HG03175 (cell line): ENCODE measurements around the gene CLDN12.

ENCODE experiments used
- ATAC-seq: cut with Tn5 transposase; IDR thresholded peaks from one replicate; pipeline ENCODE4 v1.9.1; 2021; ENCODE audit warnings: mild to moderate bottlenecking, moderate library complexity; ENCODE audit not compliant: unreplicated experiment

The CLDN12 gene

DNA sequence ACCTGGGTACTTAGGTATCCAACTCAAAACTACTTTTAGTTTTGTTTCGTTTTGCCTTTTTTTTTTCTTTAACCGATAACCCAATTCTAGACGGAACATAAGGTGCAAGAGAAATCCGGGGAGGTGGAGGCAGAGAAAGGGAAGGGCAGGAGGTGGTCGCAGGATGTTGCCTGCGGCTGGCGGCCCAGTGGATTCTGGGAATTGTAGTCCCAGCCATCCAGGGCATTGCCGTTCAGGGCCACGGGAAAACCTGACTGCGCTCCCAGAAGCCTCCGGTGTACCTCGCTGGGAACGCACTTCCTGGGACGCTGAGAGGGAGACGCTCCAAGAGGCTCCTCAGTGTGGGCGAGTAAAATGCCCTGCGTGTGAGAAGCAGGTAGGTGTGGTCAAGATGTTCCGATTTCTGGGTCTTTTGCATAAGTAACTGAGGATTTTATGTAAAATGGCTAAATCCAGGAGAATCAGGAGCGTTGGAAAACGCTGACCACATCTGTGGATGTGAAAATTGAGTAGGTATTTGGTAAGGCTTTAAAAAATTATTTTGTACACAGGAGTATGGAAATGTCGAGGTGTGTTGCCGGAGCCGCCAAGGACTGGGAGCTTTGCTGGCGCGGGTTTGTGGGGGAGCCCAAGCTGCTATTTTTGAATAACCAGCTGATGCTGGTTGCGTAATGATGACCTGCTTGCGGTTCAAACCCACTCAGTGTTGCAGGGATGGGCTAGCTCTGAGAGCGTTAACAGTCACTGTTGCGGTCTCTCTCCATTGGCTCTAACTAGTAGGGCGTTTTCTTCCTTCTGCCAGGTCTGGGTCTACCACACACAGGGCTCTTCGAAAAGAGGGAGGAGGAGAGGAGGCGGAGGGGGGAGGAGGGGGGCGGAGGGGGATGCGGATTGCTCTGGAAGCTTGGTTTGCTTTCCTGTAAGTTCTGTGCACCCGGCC is at the start of gene CLDN12:
TSS of gene CLDN12 (plus strand) at position 288 of the 940 bp plus-strand sequence. CDS start 9,216 bp downstream, outside the sequence.
- ATAC-seq = peak; percentile 96

DNA sequence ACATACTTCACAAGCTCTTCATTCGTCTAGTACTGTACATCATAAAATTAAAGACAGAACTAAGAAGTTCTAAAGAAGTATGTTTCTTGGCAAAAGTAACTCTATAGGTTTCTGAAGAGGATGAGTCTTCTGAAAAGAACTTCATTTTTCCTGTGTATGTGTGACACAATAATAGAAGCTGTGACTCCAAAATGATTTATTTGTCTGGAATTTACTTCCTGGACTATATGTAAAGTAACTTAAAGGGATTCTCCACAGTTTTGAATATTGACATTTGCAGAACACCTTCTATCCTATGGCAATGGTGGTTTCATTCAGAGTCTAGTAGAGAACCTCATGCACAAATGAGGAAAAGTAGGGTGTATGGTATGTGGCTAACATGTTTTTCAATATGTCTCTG is 19.8 kb upstream of the CLDN12 start:
- ATAC-seq = no peak

DNA sequence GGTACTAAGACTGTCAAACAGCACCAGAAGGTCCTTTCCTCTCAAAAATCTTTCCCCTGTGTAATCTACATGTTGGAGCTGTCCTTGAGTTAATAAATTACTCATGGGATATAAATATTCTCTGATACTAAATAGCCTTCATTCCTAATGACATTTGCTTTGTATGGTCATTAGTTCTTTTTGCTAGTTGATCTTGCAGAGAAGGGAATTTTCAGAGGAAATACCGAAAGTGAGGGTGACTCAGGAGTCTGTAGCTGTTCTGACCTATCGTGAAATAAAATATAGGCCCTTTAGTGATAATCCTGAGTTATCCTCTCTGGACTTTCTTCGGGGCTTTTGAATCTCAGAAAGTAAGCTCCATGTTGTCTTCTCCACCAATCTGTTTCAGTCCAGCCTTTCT is 19.4 kb upstream of the CLDN12 start:
- no peak for ATAC-seq

DNA sequence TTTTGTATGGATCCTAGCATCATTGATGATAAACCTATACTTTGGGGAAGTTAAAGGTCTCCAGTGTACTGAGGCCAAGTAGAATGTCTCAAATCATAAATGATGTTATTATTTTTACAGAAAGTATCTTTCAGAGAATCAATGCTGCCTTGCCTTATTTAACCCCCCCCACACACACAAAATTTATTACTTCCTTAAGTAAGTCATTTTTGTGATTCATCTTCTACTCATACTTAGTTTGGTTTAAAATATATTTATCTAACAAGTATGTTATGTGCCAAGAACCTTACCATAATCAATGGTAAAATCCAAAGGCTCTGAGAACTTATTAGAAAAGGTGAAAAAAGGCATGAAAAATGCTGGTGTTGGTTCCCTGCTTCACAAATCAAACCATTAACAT is 18.8 kb upstream of the CLDN12 start:
- no peak for ATAC-seq

DNA sequence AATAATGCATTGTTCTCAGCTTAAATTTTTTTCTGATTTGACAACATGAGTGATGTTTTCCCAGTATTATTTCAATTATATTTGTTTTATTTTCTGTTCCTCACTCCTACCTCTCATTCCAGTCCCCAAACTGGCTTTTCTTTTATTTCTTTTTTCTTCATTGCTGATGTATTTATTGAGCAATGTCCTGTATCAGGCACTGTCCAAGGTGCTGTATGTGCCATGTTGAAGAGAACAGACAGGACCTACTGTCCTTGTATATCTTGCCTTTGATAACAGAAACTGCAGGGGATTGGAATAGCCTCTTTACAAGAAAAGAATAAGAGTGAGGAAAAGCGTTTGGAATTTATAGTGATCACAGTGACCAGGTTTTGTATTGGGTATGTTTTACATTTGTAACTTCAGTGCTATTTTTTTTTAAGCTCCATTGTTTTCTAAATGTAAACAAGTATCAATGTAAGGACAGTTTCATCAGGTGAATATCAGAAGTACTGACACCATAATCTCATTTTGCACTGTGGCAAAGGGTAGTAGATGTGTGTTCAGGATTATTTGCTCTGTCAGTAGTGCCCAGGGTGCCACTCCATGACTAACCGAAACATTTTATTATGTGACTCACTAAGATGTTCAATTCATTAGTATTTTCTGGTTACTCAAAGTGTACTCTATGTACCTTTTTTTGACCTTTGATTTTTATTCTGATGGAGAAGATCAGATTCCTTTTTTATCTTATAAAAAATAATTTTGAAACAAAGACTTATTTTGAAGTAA is 15.6 kb upstream of the CLDN12 start:
- no peak for ATAC-seq

DNA sequence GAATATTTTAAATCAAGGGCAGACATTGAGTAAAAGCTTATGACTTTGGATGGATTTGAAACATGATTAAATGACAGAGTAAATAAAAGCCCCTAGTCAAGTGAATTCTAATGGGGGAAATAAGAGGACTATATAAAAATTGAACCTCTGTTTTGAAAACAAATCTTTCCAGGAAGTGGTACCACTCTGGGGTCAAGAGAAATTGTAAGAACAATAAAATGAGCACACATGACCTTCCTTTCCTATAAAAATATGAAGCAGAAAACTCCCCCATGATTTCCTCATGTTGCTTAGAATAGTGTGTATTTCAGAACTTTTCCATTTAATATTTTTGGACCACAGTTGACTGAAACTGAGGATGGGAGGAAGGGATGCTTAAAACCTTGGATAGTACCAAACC is 12.3 kb upstream of the CLDN12 start:
- no peak for ATAC-seq

DNA sequence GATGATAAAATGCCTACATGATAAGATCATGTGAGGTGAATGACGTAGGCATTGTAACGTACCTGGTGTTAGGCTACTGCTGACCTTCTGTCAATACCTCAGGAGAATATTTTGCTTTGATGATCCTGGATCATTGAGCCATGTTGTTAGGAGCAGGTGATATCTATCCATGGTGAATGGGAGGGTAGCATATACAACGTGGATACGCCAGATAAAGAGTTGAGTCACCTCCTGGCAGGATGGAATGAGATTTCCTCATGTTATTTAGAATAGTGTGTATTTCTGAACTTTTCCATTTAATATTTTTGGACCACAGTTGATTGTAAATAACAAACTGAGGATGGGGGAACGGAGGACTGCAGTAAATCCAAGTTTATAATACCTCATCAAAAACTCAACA is 11.8 kb upstream of the CLDN12 start:
- no peak for ATAC-seq

DNA sequence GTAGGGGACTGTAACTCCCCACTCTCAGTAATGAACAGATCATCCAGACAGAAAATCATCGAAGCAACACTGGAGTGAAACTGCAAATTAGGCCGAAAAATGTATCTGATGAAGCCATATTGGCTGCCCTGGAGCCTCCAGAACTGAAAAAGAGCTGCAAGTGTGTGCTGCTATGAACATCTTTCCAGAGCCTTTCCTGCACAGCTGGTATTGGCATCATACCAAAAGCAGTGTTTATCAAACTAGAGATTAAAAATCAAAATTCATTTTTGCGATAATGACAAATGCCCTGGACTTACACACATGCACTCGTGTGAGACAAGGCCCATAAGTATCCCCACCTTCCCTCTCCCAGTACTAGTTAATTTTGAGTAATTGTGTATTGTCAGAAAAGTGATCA is 6.8 kb upstream of the CLDN12 start:
- no peak for ATAC-seq

DNA sequence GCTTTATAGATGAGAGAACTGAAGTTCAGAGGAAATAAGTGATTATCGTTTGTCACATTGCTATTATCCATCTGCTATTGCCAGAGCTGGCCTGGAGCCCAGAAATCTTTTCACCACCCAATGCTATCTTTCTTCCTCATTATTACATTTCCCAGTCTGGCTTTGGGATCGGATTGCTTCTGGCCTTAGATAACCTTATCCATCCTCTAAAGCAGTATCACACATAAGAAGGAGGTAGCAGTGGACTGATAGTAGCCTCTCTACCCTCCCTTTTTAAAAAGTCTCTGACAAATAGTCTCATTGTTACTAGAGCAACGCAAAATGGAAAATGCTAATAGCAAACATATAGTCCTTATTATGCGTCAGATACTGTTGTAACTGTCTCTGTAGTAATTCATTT is 1.3 kb upstream of the CLDN12 start:
- ATAC-seq = no peak

DNA sequence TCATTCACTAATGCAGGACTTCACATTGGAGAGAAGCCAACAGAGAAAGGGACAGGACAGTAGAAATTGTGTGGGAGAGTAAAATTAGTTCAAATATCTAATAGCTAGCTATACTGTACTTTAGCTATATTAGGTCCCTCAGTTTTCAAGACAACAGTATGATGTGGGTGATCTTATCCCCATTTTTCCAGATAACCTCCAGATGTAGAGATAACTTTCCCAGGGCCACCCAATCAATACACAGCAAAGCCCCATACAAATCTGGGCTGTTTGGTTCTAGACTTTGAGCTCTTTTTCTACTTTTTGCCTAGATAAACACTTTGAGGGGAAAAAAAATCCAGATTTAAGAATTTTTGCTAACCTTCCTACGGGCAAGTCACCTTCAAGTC is 482 bp upstream of the CLDN12 start:
- no peak for ATAC-seq

DNA sequence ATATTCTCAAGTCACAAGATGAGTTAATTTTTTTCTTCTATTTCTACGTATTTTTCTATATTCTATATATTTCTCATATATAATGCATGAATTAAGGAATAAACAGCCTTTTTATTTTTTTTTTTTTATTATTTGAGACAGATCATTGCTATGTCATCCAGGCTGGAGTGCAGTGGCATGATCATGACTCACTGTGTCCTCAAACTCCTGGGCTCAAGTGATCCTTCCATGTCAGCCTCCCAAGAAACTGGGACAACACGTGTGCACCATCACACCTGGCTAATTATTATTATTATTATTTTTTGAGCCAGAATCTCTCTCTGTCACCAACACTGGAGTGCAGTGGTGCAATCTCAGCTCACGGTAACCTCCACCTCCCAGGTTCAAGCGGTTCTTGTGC is 1.5 kb downstream of the CLDN12 start:
- ATAC-seq = no peak

DNA sequence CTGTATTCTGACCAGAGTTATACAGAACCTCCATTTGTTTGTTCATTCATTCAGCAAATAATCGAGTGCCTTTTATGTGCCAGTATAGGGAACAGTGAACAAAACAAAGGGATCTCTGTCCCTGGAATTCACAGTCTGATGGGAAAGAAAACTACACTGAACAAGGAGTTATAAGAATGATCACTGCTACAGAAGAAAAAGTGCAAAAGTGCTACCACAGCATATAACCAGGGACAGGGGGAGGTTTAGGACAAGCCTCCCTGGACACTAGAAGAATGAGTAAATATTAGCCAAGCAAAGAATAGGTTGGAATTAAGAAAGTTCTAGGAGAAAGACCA is 4.2 kb downstream of the CLDN12 start:
- no peak for ATAC-seq

DNA sequence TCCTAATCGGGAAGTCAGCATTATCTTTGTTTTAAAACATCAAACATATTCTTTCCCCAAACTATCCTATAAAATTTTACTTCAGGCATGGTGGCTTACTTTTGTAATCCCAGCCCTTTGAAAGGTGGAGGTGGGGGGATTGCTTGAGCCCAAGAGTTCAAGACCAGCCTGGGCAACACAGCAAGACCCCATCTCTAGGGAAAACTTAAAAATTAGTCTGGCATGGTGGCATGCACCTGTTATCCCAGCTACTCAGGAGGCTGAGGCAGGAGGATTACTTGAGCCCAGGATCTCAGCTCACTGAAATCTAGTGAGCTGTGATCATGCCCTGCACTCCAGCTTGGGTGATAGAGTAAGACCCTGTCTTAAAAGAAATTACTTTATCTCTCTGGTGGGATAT is 4.9 kb downstream of the CLDN12 start:
- no peak for ATAC-seq

DNA sequence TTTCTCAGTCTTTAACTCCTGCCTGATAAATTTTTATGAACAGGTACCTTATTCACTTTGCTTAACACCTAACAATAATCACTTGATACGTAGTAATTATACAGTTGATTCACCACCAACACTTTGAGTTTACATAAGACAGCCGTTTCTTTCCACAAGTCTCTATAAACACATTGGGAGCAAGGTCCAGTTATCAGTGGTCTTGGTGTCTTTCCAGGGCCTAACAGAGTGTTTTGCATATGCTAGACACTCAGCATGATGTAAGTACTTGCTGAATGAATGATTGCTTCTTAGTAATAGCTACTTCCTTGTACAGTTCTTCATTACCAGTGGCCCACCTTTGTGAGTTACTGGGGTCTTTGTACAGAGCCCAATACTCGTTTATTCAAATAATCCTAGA is 6.4 kb downstream of the CLDN12 start:
- no peak for ATAC-seq

DNA sequence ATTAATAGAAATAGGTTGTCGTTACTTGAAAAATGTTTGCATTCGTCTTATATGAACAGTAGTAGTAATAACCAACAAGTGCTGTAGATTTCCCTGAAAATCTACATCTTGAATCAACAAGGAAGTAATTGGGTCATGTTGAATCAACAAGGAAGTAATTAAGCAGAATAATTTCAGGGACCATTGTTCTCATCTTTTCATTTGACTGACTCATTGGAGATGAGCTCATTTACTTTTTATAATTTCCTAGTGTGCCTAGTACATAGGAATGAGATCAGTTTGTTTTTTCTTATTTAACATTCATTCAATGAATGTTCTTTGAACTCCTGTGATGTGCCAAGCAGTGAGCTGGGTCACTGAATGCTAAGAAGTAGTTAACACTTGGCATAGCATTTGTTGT is 8.2 kb downstream of the CLDN12 start:
- ATAC-seq = no peak

DNA sequence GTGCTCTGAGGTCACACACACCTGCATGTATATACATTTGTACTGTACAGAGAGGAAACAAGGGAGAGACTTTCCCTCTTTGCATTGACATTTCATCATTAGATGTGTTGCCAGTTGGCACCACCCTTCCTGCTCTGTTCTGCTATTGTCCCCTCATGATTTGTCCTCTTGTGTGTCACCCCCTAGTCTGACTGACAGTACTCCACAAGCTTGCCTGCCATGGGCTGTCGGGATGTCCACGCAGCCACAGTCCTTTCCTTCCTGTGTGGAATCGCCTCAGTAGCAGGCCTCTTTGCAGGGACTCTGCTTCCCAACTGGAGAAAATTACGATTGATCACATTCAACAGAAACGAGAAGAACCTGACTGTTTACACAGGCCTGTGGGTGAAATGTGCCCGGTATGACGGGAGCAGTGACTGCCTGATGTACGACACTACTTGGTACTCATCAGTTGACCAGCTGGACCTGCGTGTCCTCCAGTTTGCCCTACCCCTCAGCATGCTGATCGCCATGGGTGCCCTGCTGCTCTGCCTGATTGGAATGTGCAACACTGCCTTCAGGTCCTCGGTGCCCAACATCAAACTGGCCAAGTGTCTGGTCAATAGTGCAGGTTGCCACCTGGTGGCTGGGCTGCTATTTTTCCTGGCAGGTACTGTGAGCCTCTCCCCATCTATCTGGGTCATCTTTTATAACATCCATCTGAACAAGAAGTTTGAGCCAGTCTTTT is 9.4 kb downstream of the CLDN12 start:
- no peak for ATAC-seq

DNA sequence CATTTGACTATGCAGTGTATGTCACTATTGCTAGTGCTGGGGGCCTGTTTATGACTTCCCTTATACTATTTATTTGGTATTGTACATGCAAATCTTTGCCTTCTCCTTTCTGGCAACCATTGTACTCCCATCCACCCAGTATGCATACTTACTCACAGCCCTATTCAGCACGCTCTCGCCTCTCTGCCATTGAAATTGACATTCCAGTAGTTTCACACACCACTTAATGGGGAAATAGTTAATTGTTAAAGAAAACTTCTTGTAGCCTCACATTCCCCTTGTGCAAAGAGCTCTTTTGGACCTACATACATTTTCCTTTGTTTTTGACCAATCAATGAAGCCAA is 9.9 kb downstream of the CLDN12 start:
- ATAC-seq = no peak

DNA sequence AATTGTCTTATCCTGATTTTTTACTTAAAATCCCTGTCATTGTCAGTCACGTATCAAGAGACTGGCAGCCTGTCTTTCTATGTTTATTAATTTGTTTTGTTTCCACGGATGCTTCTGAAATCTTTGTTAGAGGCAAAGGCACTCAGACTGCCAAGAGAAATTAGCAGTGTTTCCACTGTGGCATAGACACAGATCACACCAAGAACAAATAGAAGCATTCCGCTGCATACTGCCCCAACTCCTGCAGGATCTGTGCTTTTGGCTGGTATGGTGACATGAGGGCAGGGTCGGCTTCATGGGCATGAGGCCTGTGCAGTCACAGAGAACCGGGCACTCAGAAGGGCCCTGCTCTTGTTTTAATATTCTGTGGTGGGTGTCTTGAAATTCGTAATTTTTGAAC is 18.4 kb downstream of the CLDN12 start:
- ATAC-seq = no peak

DNA sequence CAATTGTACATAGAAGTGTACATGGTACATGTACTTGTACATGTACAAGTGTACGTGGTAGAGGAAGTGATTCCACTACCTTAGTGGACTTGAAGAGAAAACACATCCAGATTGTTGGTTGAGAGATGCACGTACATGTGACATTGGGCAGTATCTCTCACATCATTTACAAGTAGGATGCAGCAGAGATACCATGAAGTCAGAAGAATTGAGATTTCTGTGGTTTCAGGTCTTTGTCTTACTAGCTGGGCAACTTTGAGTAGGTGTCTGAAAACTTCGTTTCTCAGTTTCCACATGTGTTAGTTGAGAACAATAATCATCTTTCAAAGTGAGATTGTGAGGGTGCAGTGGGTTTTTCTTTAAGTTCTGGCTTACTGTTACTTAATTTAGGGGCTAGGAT is 21.5 kb downstream of the CLDN12 start:
- ATAC-seq = peak; percentile 70

DNA sequence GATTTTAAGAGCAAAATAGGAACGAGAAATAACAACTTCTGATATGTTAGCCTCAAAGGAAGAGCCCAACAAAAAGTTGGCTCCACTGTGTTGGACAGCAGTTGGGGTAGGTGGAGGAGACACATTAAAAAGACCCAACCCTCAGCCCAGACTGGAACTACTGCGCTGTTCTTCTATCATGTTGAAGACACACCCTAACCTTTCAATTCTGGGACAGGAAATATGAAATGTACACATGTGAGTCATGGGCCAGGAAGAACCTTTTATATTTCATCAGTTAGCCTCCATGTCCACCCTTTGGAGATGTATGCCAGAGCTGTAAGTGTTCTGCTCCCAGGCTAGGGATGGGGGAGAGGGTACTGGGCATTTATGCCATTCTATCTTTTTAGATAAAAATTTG is 22.1 kb downstream of the CLDN12 start:
- no peak for ATAC-seq

DNA sequence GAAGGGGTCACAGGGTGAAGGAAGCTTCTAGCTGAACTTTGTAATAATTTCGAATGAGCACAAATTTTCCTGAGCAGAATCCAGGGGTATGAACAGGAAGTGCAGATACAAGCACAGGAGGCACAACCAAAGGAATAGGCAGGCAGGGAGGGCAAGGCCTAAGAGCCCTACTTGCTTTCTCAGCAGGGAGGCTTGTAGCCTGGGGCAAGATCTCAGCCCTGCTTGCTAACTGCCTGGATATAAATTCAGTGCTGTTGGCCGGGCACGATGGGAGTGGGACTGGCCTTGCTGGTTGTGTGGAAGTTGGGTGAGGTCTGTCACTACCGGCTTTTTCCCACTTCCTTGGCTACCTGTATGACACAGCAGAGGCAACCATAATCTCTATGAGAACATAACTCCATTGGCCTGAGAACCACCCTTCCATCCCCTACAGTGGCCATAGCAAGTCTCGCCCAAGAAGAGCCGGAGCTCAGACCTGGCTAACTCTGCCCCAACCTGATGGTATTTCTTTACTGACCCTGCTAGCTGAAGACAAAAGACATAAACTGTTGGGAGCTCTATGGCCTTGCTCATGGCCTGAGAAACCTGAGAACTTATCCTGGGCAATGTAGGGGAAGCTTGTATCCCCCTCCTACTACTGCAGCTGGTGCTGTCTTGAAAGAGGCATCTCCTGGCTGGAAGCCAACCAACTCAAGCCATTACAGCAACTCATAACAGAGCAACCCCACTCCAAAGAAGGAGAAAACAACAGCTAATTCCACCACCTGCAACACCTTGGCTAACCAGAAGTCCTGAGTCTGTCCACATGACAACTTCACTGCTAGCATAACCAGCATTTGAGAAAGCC is 27.6 kb downstream of the CLDN12 start:
- no peak for ATAC-seq
